NCI-H1930 (cell line): ENCODE measurements around the gene CDH13.

ENCODE experiments used
- DNase-seq, 2 experiments: peaks; one replicate each; lab custom pipeline; 2025; lab: John Stamatoyannopoulos, UW

CDH13 gene

DNA sequence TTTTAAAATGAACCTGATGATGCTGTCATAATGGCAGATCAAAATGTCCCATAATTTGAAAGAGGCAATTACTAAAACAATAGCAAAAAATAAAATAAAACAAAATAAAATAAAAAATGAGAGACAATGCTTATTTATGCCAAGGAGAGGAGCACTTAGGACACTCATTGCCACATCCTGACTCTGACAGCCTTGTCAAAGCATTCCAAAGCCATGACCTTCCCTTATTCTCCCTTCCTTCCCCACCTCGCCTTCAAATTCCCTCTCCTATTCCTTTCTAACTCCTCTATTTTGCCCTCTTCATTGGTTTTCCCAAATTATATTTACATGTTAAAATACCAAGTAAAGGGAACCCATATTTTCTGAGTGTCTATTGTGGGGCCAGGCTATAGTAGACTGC is 220.0 kb downstream of the CDH13 start:
- no peak for DNase-seq

DNA sequence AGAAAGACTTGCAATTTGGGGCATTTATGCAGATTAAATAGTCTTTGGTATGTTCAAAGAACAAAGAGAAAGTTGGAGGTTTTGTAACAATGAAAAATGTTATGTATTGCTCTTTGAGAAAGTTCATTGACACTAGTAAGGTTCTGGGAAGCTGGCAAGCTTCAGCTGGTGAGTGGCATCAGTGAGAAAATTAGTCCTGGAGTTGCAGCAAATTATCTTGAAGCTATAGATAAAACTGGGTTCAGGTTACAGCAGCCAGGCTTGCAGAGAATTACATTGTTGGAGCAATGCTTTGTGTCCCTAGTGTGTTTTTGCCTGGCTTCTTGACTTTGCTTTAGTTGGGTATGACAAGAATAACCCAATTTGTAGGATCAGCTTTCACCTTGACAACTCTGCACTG is 221.2 kb downstream of the CDH13 start:
- no peak for DNase-seq

DNA sequence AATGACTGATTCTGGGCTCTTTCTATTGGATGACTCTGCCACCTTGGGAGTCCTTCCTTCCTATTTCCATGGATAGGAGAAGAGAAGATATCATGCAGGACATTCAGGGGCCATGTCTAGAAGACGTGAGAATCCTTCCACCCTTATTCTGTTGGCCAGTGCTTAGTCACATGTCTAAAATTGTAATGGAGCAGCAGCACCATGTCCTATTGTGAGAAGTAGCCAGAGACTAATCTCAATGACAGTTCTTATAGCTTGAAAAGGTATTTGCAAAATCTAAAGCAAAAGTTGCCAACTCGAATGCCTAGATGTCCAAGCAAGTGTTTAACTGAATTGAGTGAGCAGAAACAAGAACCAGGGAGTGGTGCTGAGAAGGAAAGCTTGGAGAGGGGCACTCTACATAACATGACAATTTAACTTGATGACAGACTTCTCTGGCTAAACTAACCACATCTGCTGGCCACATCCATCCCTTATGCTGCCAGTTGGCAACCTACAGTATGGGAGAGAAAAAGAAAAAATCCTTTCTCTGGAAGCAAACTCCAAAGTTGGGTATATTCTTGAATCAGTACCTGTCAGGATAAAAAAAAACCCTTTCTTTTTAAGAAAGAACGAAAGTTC is 225.7 kb downstream of the CDH13 start:
- DNase-seq: no peak

DNA sequence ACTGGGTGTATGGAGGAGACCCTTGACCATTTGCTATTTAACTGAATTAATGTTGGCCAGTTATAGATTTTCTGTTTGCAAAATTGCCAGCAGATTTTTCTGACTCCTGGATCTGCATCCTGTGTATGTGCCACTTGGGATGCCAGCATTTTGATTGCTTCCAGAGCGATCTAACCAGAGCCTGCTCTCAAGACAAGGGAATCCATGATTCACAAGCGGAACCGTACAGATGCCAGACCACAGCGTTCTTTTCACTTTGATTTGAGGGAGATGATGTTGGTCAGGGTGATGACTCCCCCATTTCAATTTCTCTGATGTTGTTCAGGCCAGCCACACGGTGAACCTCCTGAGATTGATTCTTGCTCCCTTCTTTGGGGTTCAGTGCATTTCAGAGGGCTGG is 228.7 kb downstream of the CDH13 start:
- no peak for DNase-seq

DNA sequence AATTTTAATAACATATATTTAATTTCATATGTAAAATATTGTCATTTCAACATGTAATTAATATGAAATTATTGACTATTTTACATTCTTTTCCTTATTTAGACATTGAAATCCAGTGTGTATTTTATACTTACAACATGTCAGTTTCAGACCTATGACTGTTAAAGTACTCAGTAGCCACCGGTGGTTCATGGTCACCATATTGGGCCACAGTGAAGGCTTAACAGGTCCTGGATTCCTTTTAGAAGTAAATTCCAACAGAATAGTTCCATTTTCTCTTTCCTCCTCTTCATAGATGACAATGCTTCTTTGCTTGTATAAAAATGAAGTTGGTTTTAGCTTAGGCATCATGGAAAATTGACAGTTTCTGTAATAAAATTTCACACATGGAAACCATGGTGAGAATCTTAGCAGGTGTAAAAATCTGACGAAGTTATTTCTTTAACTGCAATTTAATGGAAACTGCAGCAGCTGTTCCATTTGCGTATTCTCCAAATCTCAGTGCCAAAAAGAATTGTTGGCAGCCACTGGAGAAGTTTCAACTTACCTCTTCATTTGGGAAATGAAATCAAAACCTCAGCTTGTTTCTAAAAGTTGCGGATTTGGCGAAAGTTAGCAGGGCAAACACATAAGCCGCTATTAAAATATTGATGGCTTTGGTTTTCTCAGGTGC is 231.1 kb downstream of the CDH13 start:
- no peak for DNase-seq

DNA sequence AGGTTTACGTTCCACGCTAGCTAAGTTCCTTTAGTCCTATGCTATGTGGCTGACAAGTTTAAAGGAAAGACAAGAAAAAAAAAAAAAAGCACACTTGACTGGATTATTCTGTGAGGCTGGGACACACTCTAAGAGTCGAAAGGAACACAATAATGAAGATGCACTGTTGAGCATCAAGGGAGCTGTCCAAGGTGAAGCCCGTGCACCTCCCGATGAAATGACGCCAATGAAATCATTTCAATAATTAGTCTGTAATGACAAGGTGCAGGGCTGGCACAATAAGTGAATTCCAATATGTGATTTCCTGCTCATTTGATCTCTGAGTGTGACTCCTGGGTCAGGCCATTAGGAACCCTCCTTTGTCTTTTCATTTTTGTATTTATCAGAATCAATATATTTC is 232.9 kb downstream of the CDH13 start:
- DNase-seq: no peak

DNA sequence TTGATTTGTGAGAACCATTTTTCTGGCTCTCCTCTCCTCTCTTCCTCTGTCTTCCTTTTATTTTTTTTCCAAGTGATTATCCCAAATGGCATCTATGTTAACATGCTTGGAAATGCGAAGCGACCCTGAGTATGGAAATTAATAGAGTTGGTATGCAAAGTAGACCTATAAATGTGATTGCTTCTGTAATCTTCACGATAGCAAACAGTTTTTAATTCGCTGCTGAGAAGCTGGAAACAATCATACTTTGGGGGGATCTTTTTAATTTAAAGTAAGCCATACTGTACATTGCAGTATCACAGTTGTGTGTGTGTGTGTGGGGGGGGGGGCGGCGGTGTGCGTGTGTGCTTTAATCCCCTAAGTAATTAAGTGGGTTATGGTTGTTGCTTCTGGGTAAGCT is 233.3 kb downstream of the CDH13 start:
- DNase-seq: no peak

DNA sequence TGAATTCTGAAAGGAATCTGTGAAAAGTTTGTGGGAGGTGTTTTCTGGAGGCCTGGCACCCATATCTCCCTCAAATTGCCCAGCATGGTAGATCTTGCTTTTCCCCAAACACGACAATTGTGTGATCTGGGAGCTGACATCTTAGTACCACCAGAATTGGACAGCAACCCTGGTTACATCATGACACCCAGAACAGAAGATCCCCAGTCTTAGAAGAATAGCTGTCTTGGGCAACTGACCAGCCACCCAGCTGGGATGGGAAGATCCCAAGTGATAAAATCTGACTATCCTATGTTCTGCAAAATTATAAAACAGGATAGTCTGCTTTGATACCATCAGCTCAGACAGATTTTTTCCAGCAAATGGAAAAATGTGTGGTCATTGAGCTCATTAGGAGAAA is 235.3 kb downstream of the CDH13 start:
- no peak for DNase-seq

DNA sequence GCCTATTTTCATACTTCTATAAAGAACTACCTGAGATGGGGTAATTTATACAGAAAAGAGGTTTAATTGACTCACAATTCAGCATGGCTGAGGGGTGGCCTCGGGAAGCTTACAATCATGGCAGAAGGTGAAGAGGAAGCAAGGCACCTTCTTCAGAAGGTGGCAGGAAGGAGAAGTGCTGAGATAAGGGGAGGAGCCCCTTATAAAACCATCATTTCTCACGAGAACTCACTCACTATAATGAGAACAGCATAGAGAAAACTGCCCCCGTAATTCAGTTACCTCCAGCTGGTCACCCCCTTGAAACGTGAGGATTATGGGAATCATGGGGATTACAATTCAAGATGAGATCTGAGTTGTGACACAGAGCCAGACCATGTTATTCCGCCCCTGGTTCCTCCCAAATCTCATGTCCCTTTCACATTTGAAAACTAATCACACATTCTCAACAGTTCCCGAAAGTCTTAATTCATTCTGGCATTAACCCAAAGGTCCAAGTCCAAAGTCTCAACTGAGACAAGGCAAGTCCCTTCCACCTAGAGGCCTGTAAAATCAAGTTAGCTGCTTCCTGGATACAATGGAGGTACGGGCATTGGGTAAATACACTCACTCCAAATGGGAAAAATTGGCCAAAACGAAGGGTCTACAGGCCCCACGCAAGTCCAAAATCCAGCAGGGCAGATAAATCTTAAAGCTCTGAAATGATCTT is 237.7 kb downstream of the CDH13 start:
- no peak for DNase-seq

DNA sequence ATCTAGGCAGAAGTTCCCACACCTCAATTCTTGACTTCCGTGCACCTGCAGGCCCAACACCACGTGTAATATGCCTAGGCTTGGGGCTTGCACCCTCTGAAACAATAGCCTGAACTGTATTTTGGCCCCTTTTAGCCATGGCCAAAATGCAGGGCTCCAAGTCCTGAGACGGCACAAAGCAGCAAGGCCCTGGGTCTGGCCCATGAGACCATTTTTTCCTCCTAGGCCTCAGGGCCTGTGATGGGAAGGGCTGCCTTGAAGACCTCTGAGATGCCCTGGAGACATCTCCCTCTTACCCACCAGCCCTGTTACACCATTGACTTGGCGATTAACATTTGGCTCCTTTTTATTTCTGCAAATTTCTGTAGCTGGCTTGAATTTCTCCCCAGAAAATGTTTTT is 238.6 kb downstream of the CDH13 start:
- DNase-seq: no peak

DNA sequence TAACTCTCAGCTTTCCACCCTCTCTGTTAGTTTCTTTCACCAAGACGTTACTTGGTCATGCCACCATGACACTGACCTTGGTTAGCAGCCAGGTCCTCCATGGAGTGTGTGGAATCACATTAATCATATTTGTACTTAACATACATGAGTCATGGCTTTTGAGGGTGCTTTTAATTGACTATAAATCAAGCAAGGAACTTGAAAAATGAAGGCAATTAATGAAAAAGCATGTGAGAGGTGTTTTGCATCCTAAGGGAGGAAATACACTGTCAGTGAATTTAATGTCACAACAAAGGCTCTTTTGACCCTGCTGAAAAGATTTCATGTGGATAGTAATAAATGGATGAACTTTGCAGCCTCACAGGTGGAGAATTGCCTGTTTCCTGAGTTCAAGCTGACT is 240.7 kb downstream of the CDH13 start:
- DNase-seq: no peak

DNA sequence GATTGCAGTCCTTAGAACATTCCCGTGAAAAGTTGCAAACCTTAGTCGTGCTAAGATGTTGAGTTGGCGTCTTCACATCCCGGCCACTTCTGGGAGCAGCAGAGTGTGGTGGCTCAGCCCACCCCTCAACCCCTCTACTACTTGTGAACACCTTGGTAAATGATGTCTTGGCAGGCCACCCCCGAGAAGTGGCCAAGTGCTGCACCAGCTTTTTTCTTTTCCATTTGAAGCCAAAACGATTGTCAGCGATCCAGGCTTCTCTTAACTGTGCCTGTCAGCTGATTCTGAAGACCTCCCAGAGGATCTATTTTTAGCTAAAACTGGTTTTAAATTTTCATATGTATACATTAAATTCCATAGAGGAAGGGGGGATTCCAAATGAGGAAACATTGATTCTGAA is 247.5 kb downstream of the CDH13 start:
- no peak for DNase-seq

DNA sequence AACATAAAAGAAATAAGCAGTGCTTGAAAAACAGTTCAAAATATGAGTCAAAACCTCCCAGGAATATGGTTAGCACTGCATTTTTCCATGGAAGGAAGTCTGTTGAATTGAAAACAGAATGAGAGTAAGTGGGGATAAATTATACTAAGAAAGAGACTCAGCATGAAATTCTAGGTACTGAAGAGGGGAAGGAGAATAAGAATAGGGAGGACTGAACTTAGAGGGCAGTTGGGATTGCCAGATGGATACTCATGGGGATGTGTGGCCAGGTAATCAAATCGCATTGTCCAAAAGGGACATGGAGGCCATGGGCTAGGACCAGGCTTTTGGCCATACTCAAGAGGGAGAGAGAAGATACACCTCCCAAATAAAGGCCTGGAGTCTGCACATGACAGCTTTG is 247.9 kb downstream of the CDH13 start:
- no peak for DNase-seq

DNA sequence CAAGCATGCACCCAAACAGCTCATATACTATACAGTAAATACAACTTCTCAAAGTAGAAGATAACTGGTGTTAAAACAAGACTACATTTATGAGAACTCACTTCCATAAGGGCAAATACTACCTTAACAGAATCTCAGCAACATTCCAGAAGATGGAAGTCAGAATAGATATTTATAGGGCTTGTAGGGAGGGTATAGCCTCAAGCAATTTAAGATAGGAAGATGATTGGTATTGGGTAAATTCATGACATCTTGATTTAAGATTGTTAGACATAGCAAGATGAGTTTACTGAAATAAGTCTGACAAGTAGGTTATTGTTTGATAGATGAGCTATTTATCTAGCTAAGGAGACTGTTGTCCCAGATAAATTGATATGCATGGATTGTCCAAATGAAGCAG is 250.2 kb downstream of the CDH13 start:
- no peak for DNase-seq

DNA sequence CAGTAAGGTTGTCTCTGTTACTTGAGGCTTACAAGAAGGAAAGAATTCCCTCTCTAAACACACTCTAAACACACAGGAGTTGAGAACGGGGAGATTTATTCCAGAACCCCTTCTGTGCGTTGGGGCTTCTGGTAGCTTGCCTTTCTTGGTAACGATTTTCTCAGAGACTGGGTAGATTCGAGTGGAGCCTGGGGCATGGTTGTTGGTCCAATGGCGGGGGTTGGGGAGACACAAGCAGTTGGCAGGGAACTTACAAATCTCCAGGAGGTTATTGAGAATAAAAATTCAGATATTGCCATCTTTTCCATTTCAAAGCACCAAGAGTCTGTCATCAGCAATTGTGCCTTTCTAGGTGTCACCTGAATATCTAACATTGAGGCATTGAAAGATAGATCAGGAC is 251.7 kb downstream of the CDH13 start:
- no peak for DNase-seq

DNA sequence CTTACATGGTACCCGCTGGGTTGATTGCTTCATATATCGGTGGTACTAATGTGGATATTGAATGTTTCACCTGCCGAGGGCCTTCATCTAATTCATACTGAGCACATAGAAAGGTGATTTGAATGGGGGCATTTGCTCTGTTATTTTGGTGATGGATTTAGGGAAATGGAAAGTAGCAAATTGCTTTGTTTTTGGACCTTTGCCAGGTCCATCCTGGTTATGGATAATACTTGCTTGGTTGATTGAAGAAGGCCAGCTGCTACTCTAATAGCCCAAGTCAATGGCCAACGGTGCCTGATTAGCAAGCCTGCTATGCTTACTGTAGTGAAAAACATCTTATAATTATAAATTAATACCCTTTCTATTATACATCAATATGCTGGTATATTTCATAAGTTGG is 253.6 kb downstream of the CDH13 start:
- DNase-seq: peak; percentile 39 to 68

DNA sequence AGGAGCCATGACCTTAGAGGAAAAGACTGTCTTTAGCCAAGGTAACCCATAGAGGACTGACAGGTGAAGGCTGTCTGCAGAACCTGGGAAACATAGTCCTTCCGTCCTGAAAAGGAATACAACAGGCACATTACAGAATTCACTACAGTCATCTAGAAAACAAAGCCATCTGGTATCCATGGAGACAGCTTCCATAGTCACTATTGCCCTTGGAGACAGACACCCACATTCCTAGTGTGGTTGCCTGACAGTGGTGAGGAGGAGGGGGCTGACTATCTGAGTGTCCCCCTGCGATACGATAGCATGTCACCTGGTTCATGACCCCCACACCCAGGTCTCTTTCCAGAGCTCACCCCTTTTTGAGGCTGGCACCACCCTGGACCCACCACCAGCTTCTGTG is 254.7 kb downstream of the CDH13 start:
- no peak for DNase-seq

DNA sequence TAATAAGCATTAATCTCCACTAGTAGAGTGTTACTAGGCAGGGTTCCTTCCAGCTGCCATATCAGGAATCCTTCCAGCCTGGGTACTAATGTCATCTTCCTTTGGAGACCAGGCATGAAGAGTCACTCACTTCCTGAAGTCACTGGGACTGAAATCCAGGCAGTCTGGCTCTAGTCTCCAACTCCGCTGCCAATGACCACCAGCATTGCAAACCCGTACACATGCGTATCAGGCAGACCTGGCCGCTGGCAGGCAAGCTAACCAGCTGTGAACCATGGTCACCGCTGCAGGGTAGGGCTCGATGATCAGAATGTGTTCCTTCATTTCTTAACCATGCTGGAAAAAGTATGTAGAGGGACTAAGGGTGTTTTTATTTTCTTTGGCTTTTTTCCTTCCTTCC is 255.5 kb downstream of the CDH13 start:
- no peak for DNase-seq

DNA sequence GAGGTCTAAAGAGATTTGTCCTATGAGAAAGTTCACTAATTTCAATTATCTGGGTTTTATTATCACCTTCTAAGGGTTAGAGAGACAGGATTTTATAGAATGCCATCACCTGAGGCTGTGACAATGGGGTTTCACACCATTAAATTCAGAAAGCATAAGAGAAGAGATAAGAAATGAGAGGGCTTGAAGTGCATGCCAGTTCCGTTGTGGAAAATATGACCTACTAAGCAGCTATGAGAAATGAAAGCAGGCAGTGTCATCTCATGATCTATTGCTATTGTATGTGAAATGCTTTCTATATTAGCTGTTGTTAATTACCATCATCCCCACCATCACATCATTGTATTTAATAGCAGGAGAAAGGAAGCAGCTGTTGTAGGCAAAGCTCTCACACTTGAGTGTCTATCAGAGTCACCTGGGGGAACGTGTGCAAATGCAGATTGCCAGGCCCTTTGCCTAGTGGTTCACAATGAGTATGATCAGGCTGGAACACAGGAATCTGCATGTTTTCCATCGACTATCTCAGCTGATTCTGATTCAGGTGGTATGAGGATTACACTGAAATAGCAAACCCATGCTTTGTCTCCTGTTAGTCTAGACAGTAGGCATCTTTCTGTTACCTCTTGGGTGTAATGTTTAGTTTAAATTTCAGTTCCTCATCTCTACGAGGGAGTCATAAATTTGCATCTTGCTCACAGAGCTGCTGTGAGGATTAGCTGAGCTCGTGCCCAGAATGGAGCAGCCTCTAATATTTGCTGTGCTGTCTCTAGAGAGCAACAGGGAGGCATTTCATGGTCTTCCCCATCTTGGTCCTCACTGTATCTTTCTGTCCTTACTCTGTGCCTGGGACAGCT is 256.4 kb downstream of the CDH13 start:
- DNase-seq: no peak

DNA sequence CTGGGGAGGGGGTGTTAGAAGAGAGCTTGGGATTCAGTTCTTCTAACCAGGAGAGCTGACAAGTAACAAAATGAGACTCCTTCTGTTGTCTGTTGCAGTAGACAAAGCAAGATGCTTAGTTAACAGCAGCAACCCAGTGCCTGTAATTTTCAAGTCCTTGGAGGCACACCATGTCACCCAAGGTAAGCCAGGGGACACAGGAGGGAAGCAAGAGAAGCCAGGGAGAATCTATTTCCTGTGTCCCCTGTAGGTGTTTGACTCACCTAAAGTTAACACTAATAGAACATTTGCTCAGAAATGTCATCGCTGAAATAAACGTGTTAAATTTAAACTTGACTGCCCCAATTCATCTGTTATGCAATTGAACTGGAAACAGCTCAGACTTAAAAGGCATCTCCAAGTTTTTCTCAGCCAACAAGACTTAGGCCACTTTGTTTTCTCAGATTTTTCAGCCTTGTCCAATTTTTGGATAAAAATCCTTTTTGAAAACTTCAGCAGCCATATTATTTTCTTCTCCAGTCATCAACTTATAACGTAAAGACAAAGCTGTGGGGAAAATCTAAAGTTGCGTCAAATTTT is 257.6 kb downstream of the CDH13 start:
- DNase-seq: no peak

DNA sequence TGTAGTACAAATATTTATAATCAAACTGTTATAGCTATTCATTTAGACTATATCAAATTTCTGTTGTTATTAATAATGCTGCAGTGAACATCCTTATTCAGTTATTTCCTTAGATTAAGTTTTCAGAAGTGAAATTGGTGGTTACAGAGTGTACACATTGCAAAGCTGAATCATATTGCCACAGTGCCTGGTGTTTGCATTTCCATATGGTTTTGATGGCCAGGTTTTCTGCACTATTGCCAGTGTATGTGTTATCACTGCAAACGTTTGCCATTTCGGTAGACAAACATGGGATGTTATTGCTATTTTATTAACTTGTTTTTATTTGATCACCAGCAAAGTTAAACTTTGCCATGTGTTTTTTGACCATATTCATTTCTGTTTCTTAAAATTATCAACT is 259.4 kb downstream of the CDH13 start:
- no peak for DNase-seq

DNA sequence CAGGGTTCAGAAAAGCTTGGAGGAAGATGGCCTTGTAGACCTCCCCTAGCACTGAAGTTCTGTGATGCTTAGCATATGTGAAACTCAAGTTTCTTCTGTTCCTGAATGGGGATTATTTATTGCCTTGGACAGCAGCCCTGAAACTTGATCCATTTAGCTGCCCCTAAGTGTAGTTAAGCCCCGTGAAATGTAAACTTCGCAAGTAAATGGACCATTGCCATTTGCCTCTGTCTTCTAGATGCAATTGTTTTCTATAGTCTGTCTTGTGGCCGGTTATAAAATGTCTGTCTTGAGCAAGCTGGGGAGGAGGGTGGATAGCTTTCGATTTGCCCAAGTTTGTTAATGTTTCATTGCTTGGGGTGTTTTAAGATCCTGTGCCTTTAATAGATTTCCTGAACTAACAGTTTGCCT is 261.8 kb downstream of the CDH13 start:
- no peak for DNase-seq
